GM12878 (cell line): ENCODE results near the gene TTYH1.

Experiments
- CEBPB ChIP-seq, 2 experiments: fragments of 150-350 bp in 1 of 2; IDR thresholded peaks; 2 replicates each; pipeline ENCODE4 v1.6.1; 2012 to 2014; ENCODE audit warnings: low read depth in 2 of 2, low read length in 2 of 2, borderline replicate concordance in 1 of 2, inconsistent platforms in 1 of 2
- CHD2 ChIP-seq: IDR thresholded peaks from 2 replicates; pipeline ENCODE4 v1.6.1; 2011; ENCODE audit warnings: low read depth, low read length, improper control_type of control experiment, borderline replicate concordance
- CHD4 ChIP-seq: fragments of 200-600 bp; sonication (generic); IDR thresholded peaks from 2 replicates; pipeline ENCODE4 v1.6.1; 2016; ENCODE audit warnings: mild to moderate bottlenecking
- CREB1 ChIP-seq: IDR thresholded peaks from 2 replicates; pipeline ENCODE4 v1.6.1; 2012; ENCODE audit warnings: low read depth, mild to moderate bottlenecking, inconsistent platforms
- EP300 ChIP-seq, 2 experiments: fragments of 150-350 bp in 1 of 2; IDR thresholded peaks; 2 replicates each; pipeline ENCODE4 v1.6.1; 2011 to 2012; ENCODE audit warnings: low read depth in 2 of 2, low read length in 2 of 2, borderline replicate concordance in 1 of 2, improper control_type of control experiment in 1 of 2, inconsistent platforms in 1 of 2; ENCODE audit not compliant: control insufficient read depth in 1 of 2
- POLR2A ChIP-seq: IDR thresholded peaks from 2 replicates; pipeline ENCODE4 v1.6.1; 2011; ENCODE audit warnings: low read depth, mild to moderate bottlenecking, low read length
- RELA ChIP-seq: fragments of 450-650 bp; IDR thresholded peaks from 2 replicates; pipeline ENCODE4 v1.8.0; 2014; ENCODE audit warnings: borderline replicate concordance; ENCODE audit not compliant: partially characterized antibody
- SUZ12 ChIP-seq: fragments of 200-600 bp; sonication (generic); IDR thresholded peaks from one replicate; pipeline ENCODE4 v1.6.1; 2018; ENCODE audit warnings: antibody characterized with exemption, mild to moderate bottlenecking; ENCODE audit not compliant: unreplicated experiment
- TF ChIP-seq, protein P1 (sequence below), 3 experiments: IDR thresholded peaks in 2 of 3; conservative IDR thresholded peaks in 1 of 3; 2 replicates each; pipeline ENCODE4 v1.5.1; 2011; ENCODE audit warnings: low read depth in 3 of 3, low read length in 3 of 3, mild to moderate bottlenecking in 3 of 3, control low read depth in 2 of 3, moderate library complexity in 2 of 3, inconsistent platforms in 1 of 3, mixed read lengths in 1 of 3; ENCODE audit not compliant: control insufficient read depth in 2 of 3, insufficient read depth in 1 of 3; ENCODE audit errors: extremely low read depth in 1 of 3

- TF ChIP-seq SUZ12 (no peak), RELA (no peak), POLR2A (no peak), CHD2 (no peak), CHD4 (no peak), CREB1 (no peak), CEBPB (IDR thresholded peaks at IDR 0.05; ENCODE audit: borderline replicate concordance in 1 of 2, low read depth in 2 of 2, low read length in 2 of 2) (no peak), EP300 (IDR thresholded peaks at IDR 0.05; ENCODE audit: borderline replicate concordance in 1 of 2, control insufficient read depth in 1 of 2, low read depth in 2 of 2, low read length in 2 of 2) (no peak)
- TF ChIP-seq, protein P1, sequence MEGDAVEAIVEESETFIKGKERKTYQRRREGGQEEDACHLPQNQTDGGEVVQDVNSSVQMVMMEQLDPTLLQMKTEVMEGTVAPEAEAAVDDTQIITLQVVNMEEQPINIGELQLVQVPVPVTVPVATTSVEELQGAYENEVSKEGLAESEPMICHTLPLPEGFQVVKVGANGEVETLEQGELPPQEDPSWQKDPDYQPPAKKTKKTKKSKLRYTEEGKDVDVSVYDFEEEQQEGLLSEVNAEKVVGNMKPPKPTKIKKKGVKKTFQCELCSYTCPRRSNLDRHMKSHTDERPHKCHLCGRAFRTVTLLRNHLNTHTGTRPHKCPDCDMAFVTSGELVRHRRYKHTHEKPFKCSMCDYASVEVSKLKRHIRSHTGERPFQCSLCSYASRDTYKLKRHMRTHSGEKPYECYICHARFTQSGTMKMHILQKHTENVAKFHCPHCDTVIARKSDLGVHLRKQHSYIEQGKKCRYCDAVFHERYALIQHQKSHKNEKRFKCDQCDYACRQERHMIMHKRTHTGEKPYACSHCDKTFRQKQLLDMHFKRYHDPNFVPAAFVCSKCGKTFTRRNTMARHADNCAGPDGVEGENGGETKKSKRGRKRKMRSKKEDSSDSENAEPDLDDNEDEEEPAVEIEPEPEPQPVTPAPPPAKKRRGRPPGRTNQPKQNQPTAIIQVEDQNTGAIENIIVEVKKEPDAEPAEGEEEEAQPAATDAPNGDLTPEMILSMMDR (IDR thresholded peaks at IDR 0.05 in 2 of 3, conservative IDR thresholded peaks at IDR 0.05 in 1 of 3; ENCODE audit: control insufficient read depth in 2 of 3, extremely low read depth in 1 of 3, insufficient read depth in 1 of 3, low read depth in 3 of 3, low read length in 3 of 3) = no peak
These were observed 25.7 kb upstream of the TTYH1 start for GRCh38 chr19:54389553-54389952.
